Measurements from ENCODE around the gene RTKN. TPM values are rescaled to one million over a fixed set of nuclear protein-coding genes. Genes with fewer than 3 reads are reported as not detected.

Gene RTKN
- total and polyA plus RNA-seq, 4 donors = 27.8 to 98.0 (median 73.0) TPM

- TF ChIP-seq RAD21 (IDR thresholded peaks at IDR 0.05) (no peak), ATF3 (IDR thresholded peaks at IDR 0.05) (no peak), YY1 (IDR thresholded peaks at IDR 0.05) (no peak), HNF4G (IDR thresholded peaks at IDR 0.05) (no peak), GABPA (IDR thresholded peaks at IDR 0.05 in 1 of 2, conservative IDR thresholded peaks at IDR 0.05 in 1 of 2) (no peak), RXRA (IDR thresholded peaks at IDR 0.05) (no peak), TAF1 (conservative IDR thresholded peaks at IDR 0.05) (no peak), REST (IDR thresholded peaks at IDR 0.05) (no peak), NR2F2 (IDR thresholded peaks at IDR 0.05) (no peak), HNF4A (conservative IDR thresholded peaks at IDR 0.05) (no peak), JUND (IDR thresholded peaks at IDR 0.05) (no peak), FOXA2 (IDR thresholded peaks at IDR 0.05) (no peak), EGR1 (IDR thresholded peaks at IDR 0.05; ENCODE audit: low read depth in 2 of 2) (no peak), SP1 (IDR thresholded peaks at IDR 0.05) (no peak), FOXA1 (IDR thresholded peaks at IDR 0.05) (no peak)
- TF ChIP-seq, protein P1, sequence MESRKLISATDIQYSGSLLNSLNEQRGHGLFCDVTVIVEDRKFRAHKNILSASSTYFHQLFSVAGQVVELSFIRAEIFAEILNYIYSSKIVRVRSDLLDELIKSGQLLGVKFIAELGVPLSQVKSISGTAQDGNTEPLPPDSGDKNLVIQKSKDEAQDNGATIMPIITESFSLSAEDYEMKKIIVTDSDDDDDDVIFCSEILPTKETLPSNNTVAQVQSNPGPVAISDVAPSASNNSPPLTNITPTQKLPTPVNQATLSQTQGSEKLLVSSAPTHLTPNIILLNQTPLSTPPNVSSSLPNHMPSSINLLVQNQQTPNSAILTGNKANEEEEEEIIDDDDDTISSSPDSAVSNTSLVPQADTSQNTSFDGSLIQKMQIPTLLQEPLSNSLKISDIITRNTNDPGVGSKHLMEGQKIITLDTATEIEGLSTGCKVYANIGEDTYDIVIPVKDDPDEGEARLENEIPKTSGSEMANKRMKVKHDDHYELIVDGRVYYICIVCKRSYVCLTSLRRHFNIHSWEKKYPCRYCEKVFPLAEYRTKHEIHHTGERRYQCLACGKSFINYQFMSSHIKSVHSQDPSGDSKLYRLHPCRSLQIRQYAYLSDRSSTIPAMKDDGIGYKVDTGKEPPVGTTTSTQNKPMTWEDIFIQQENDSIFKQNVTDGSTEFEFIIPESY (IDR thresholded peaks at IDR 0.05) = no peak
- TF ChIP-seq, protein P2, sequence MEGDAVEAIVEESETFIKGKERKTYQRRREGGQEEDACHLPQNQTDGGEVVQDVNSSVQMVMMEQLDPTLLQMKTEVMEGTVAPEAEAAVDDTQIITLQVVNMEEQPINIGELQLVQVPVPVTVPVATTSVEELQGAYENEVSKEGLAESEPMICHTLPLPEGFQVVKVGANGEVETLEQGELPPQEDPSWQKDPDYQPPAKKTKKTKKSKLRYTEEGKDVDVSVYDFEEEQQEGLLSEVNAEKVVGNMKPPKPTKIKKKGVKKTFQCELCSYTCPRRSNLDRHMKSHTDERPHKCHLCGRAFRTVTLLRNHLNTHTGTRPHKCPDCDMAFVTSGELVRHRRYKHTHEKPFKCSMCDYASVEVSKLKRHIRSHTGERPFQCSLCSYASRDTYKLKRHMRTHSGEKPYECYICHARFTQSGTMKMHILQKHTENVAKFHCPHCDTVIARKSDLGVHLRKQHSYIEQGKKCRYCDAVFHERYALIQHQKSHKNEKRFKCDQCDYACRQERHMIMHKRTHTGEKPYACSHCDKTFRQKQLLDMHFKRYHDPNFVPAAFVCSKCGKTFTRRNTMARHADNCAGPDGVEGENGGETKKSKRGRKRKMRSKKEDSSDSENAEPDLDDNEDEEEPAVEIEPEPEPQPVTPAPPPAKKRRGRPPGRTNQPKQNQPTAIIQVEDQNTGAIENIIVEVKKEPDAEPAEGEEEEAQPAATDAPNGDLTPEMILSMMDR (IDR thresholded peaks at IDR 0.05; ENCODE audit: low read depth, low read length, missing input control) = no peak
- no peak for DNase-seq (ENCODE audit: low spot score)
- H3K27ac ChIP-seq (ENCODE audit: low read depth in 1 of 2, low read length in 2 of 2) = no peak overlapping the region
- no peak overlapping the region for H3K4me3 ChIP-seq (ENCODE audit: low read depth in 1 of 3, low read length in 3 of 3)
- H3K27me3 ChIP-seq (ENCODE audit: control insufficient read depth in 4 of 4, insufficient read depth in 4 of 4, low read length in 3 of 4) = no peaks in the 10 kb centered on the region
- H3K36me3 ChIP-seq (ENCODE audit: control insufficient read depth in 4 of 4, insufficient read depth in 3 of 4, low read depth in 1 of 4, low read length in 3 of 4) = no peaks in the 10 kb centered on the region
- H3K4me1 ChIP-seq (ENCODE audit: control insufficient read depth in 4 of 4, insufficient read depth in 4 of 4, low read length in 3 of 4) = no peaks in the 10 kb centered on the region
- no peak overlapping the region for H3K9ac ChIP-seq (ENCODE audit: low read depth in 1 of 2, low read length in 2 of 2)
- no peaks in the 10 kb centered on the region for H3K9me3 ChIP-seq (ENCODE audit: control insufficient read depth in 4 of 4, low read length in 3 of 4)
Measured at GRCh38 chr2:74406035-74406434, 35.7 kb downstream of the RTKN start.

DNA sequence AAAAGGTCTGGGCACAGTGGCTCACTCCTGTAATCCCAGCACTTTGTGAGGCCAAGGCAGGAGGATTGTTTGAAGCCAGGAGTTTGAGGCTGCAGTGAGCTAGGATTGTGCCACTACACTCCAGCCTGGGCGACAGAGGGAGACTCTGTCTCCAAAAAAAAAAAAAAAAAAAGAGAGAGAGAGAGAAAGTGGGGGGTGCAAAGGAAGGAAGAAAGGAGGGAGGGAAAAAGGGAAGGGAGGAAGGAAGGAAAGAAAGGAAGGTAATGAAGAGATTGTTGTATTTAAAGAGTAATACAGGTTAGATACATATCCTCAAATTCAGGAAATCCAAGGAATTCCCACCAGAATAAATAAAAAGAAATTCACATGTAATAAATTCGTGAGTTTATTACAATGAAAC lies 39.8 kb downstream of the RTKN start:
- Histone ChIP-seq H3K9me3 (ENCODE audit: control insufficient read depth in 4 of 4, low read length in 3 of 4) (no peaks in the 10 kb centered on the region), H3K27ac (ENCODE audit: low read depth in 1 of 2, low read length in 2 of 2) (no peak overlapping the region), H3K4me1 (ENCODE audit: control insufficient read depth in 4 of 4, insufficient read depth in 4 of 4, low read length in 3 of 4) (no peaks in the 10 kb centered on the region), H3K27me3 (ENCODE audit: control insufficient read depth in 4 of 4, insufficient read depth in 4 of 4, low read length in 3 of 4) (no peaks in the 10 kb centered on the region), H3K36me3 (ENCODE audit: control insufficient read depth in 4 of 4, insufficient read depth in 3 of 4, low read depth in 1 of 4, low read length in 3 of 4) (no peaks in the 10 kb centered on the region), H3K4me3 (ENCODE audit: low read depth in 1 of 3, low read length in 3 of 3) (no peak overlapping the region), H3K9ac (ENCODE audit: low read depth in 1 of 2, low read length in 2 of 2) (no peak overlapping the region)
- DNase-seq (ENCODE audit: low spot score) = no peak
- WGBS = 85% methylated on average over 2 of the region's 2 CpGs
- TF ChIP-seq, protein P2 (IDR thresholded peaks at IDR 0.05; ENCODE audit: low read depth, low read length, missing input control) = no peak
- TF ChIP-seq HNF4G (IDR thresholded peaks at IDR 0.05) (no peak), REST (IDR thresholded peaks at IDR 0.05) (no peak), SP1 (IDR thresholded peaks at IDR 0.05) (no peak), HNF4A (conservative IDR thresholded peaks at IDR 0.05) (no peak), TAF1 (conservative IDR thresholded peaks at IDR 0.05) (no peak)
- TF ChIP-seq, protein P1 (IDR thresholded peaks at IDR 0.05) = no peak

Data from liver (tissue), 9 donors.